Prostate gland (tissue), 2 donors: ENCODE results near the gene DNAJC6.

Experiments
- POLR2AphosphoS5 ChIP-seq: sonication (generic); formaldehyde crosslinking; IDR thresholded peaks from one replicate; pipeline ENCODE4 v1.6.1; 2017; ENCODE audit warnings: antibody characterized with exemption
- TF ChIP-seq, protein P1 (sequence below), 4 experiments: fragments of 200-600 bp in 2 of 4; fragments of 450-650 bp in 2 of 4; sonication (generic) in 2 of 4; IDR thresholded peaks; 1 replicate in 3 of 4; 2 replicates in 1 of 4; pipeline ENCODE4 v1.5.1; 2016 to 2019; ENCODE audit warnings: antibody characterized with exemption in 4 of 4, mild to moderate bottlenecking in 2 of 4, moderate library complexity in 2 of 4

DNA sequence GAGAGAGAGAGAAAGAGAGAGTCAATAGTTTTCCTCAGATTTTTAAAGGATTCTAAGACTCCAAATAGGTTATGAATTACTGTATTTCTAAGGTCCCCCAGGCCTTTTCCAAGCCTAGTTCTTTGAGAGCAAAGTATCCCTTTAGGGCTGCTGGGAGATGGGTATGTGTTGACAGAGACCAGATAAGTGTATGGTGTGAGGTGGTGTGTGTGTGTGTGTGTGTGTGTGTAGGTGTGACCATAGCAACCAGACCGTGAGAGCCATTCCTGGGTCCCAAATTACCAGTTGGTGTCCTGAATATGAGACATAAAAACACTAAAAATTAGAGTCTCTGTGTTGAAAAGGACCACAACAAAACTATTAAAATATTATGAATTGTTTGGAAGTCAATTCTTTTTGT is 41.7 kb upstream of the DNAJC6 start:
- TF ChIP-seq, protein P1, sequence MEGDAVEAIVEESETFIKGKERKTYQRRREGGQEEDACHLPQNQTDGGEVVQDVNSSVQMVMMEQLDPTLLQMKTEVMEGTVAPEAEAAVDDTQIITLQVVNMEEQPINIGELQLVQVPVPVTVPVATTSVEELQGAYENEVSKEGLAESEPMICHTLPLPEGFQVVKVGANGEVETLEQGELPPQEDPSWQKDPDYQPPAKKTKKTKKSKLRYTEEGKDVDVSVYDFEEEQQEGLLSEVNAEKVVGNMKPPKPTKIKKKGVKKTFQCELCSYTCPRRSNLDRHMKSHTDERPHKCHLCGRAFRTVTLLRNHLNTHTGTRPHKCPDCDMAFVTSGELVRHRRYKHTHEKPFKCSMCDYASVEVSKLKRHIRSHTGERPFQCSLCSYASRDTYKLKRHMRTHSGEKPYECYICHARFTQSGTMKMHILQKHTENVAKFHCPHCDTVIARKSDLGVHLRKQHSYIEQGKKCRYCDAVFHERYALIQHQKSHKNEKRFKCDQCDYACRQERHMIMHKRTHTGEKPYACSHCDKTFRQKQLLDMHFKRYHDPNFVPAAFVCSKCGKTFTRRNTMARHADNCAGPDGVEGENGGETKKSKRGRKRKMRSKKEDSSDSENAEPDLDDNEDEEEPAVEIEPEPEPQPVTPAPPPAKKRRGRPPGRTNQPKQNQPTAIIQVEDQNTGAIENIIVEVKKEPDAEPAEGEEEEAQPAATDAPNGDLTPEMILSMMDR (IDR thresholded peaks at IDR 0.05) = no peak
- no peak for TF ChIP-seq POLR2AphosphoS5
